ENCODE results near the gene THRB.

The THRB gene

DNA sequence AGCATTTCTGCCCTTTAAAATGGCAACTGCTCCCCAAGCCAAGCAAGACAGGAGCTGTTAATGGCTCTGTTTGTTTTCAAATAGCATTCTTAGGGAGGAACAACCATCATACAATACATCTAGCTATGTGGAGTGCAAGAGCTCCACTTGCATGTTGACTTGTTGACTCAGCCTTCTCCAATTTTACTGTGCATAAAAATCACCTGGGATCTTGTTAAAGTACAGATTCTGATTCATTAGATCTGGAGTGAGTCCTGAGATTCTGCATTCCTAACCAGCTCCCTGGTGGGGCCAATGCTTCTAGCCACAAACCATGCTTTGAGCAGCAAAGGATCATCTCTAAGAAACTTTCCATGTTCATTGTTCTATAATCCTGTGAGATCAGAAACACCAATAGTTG, 171.4 kb downstream of the THRB start:
- Histone ChIP-seq H3K9ac (ENCODE audit: low read depth, low read length) (no peak overlapping the region), H3K36me3 (ENCODE audit: insufficient read depth, low read length) (no peaks in the 10 kb centered on the region), H3K9me3 (ENCODE audit: control insufficient read depth, insufficient read depth, low read length) (peaks cover 4% of the 10 kb centered on the region; the same call in 1 of the 2 replicates), H3K4me1 (ENCODE audit: insufficient read depth, low read length) (peaks cover 2% of the 10 kb centered on the region; the same call in 1 of the 2 replicates)

GRCh38 chr3:24320601-24321000, 174.0 kb downstream of the THRB start:
- no peak overlapping the region for H3K9ac ChIP-seq (ENCODE audit: low read depth, low read length)
- H3K9me3 ChIP-seq (ENCODE audit: control insufficient read depth, insufficient read depth, low read length), result peaks cover 4% of the 10 kb centered on the region; the same call in 1 of the 2 replicates
- H3K36me3 ChIP-seq (ENCODE audit: insufficient read depth, low read length), result no peaks in the 10 kb centered on the region
- H3K4me1 ChIP-seq (ENCODE audit: insufficient read depth, low read length), result peaks cover 2% of the 10 kb centered on the region; the same call in 1 of the 2 replicates

- Histone ChIP-seq H3K36me3 (ENCODE audit: insufficient read depth, low read length) (no peaks in the 10 kb centered on the region), H3K4me1 (ENCODE audit: insufficient read depth, low read length) (peaks cover 2% of the 10 kb centered on the region; the same call in 1 of the 2 replicates), H3K9ac (ENCODE audit: low read depth, low read length) (no peak overlapping the region), H3K9me3 (ENCODE audit: control insufficient read depth, insufficient read depth, low read length) (peaks cover 4% of the 10 kb centered on the region; the same call in 1 of the 2 replicates)
These were observed 175.9 kb downstream of the THRB start for GRCh38 chr3:24318677-24319287.

- Histone ChIP-seq H3K4me1 (ENCODE audit: insufficient read depth, low read length) (no peaks in the 10 kb centered on the region), H3K9me3 (ENCODE audit: control insufficient read depth, insufficient read depth, low read length) (peaks cover 4% of the 10 kb centered on the region; the same call in 1 of the 2 replicates), H3K36me3 (ENCODE audit: insufficient read depth, low read length) (no peaks in the 10 kb centered on the region), H3K9ac (ENCODE audit: low read depth, low read length) (no peak overlapping the region)
These were observed 177.7 kb downstream of the THRB start for GRCh38 chr3:24316887-24317383.

DNA sequence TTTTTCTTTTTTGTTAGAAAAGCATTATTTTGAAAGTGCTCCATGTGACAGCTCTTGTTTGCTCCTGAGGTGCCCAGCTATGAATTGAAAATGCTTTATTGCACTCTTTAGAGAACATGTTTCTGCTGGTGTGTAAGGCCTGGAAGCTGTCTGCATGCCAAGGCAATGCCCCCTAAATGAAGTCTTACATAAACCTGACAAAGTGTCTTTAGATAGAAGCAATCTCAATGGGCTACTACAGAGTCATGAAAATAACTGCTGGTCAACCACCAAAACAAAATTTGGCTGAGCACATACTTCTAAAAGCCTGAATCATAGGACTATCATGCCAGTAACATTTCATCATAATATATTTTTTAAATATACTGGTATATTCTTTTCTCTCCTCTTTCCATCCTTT, 178.7 kb downstream of the THRB start:
- no peaks in the 10 kb centered on the region for H3K36me3 ChIP-seq (ENCODE audit: insufficient read depth, low read length)
- peaks cover 4% of the 10 kb centered on the region; the same call in 1 of the 2 replicates for H3K9me3 ChIP-seq (ENCODE audit: control insufficient read depth, insufficient read depth, low read length)
- no peak overlapping the region for H3K9ac ChIP-seq (ENCODE audit: low read depth, low read length)
- H3K4me1 ChIP-seq (ENCODE audit: insufficient read depth, low read length), result no peaks in the 10 kb centered on the region

DNA sequence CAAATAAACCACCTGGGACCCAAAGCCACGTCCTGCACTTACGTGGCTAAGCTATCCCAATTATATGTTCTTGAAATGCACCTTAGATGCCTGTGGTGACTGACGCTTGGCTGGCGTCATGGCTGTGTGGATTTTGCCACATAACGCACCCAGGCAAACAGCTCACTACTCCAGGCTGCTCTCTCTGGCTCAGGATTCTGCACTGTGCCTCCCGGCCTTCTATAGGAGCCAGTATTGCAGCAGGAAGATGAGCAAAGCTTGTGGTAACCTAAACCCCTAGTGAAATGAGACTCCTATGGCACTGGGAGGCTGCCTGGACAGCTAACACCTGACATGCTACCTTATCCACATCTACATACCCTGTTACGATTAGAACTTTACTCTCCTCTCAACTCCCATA, 179.3 kb downstream of the THRB start:
- Histone ChIP-seq H3K36me3 (ENCODE audit: insufficient read depth, low read length) (no peaks in the 10 kb centered on the region), H3K4me1 (ENCODE audit: insufficient read depth, low read length) (no peaks in the 10 kb centered on the region), H3K9me3 (ENCODE audit: control insufficient read depth, insufficient read depth, low read length) (peaks cover 4% of the 10 kb centered on the region; the same call in 1 of the 2 replicates), H3K9ac (ENCODE audit: low read depth, low read length) (no peak overlapping the region)

DNA sequence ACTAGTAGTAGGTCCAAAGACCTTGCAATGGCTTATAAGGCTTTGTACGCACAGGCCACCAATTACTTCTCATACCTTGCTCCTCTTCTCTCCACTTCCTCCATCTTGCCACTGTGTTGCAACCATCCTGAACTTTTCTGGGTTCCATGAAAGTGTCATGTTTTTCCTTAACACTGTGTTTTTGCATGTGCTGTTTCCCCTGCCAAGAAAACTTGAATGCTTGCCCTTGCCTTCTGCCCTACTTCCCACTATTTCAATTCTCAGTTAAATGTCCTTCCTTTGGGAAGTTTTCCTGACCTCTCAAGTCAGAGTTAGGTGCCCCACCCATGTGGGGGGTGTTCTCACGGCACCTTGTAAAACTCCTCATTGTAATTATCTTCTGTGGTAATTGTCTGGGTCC, 182.8 kb downstream of the THRB start:
- Histone ChIP-seq H3K36me3 (ENCODE audit: insufficient read depth, low read length) (no peaks in the 10 kb centered on the region), H3K4me1 (ENCODE audit: insufficient read depth, low read length) (no peaks in the 10 kb centered on the region), H3K9me3 (ENCODE audit: control insufficient read depth, insufficient read depth, low read length) (no peaks in the 10 kb centered on the region), H3K9ac (ENCODE audit: low read depth, low read length) (no peak overlapping the region)

GRCh38 chr3:24310887-24311286, 183.8 kb downstream of the THRB start:
- Histone ChIP-seq H3K9ac (ENCODE audit: low read depth, low read length) (no peak overlapping the region), H3K4me1 (ENCODE audit: insufficient read depth, low read length) (peaks cover 7% of the 10 kb centered on the region), H3K9me3 (ENCODE audit: control insufficient read depth, insufficient read depth, low read length) (no peaks in the 10 kb centered on the region), H3K36me3 (ENCODE audit: insufficient read depth, low read length) (no peaks in the 10 kb centered on the region)

DNA sequence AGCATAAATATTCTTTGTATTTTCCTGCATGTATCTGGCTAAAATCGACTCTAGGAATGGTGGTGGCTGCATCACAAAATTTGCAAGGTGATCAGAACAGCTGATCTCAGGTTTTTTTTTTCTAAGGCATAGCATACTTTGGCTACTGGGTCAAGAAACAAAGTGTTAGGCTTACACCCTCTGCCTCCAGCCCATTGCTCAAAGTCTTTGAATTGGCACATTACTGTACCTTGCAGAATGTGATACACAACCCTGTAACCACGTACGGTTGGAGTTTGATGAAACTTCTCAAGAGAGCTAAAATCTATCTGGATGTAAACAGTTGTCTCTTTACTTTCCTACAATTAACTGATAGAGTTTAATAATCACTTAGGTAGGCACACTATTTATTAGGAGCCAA, 188.1 kb downstream of the THRB start:
- Histone ChIP-seq H3K9me3 (ENCODE audit: control insufficient read depth, insufficient read depth, low read length) (no peaks in the 10 kb centered on the region), H3K4me1 (ENCODE audit: insufficient read depth, low read length) (peaks cover 9% of the 10 kb centered on the region), H3K36me3 (ENCODE audit: insufficient read depth, low read length) (no peaks in the 10 kb centered on the region), H3K9ac (ENCODE audit: low read depth, low read length) (no peak overlapping the region)

DNA sequence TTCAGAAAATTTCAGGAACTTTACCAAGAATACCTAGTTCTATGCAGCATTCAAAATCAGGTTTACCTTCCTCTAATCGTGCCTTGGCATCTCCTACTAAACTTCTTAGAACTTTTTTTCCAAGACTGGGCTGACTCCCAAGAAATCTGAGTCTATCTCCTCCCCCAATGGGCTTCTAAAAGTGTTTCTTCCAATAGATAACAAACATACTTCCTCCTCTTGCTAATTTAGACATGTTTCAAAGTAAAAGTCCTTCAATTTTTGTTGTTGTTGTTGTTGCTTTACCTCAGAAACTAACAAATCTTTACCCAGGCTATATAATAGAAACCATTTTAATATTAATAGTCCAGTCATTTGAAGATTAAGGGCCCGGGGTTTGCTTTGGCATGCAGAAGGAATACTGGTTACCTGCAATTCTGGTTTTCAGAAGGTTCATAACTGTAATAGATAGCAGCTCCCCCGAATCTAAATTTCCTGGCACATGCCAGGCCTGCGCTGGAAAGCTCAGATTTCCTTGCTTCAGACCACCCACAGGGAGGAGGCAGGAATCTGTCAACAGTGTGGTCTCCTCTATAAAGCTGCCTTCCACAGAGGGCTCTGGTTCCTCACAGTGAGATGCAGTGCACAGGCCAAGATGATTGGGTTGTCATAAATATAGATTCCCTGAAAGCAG, 188.7 kb downstream of the THRB start:
- peaks cover 9% of the 10 kb centered on the region for H3K4me1 ChIP-seq (ENCODE audit: insufficient read depth, low read length)
- H3K9me3 ChIP-seq (ENCODE audit: control insufficient read depth, insufficient read depth, low read length), result no peaks in the 10 kb centered on the region
- H3K36me3 ChIP-seq (ENCODE audit: insufficient read depth, low read length), result no peaks in the 10 kb centered on the region
- no peak overlapping the region for H3K9ac ChIP-seq (ENCODE audit: low read depth, low read length)

- peaks cover 9% of the 10 kb centered on the region for H3K4me1 ChIP-seq (ENCODE audit: insufficient read depth, low read length)
- no peaks in the 10 kb centered on the region for H3K36me3 ChIP-seq (ENCODE audit: insufficient read depth, low read length)
- no peaks in the 10 kb centered on the region for H3K9me3 ChIP-seq (ENCODE audit: control insufficient read depth, insufficient read depth, low read length)
- no peak overlapping the region for H3K9ac ChIP-seq (ENCODE audit: low read depth, low read length)
These were observed 191.4 kb downstream of the THRB start for GRCh38 chr3:24303057-24303754.

DNA sequence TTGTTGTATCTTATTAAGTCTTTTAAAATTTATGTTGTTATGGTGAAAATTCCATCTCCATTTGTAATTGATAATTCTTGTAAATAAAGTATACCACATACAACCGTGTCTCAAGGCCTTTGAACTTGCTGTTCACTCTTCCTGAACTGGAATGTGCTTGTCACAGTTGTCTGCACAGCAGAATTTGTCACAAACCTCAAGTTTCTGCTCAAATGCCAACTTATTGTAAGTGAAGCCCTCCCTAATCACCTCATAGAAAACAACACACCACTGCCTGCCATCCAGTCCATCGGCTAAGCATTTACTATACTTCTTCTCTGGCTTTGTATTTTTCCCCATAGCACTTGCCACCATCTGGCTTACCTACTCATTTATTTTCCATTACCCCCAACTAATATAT, 192.3 kb downstream of the THRB start:
- H3K36me3 ChIP-seq (ENCODE audit: insufficient read depth, low read length), result no peaks in the 10 kb centered on the region
- peaks cover 9% of the 10 kb centered on the region for H3K4me1 ChIP-seq (ENCODE audit: insufficient read depth, low read length)
- no peaks in the 10 kb centered on the region for H3K9me3 ChIP-seq (ENCODE audit: control insufficient read depth, insufficient read depth, low read length)
- H3K9ac ChIP-seq (ENCODE audit: low read depth, low read length), result no peak overlapping the region

GRCh38 chr3:24300949-24301348, 193.7 kb downstream of the THRB start:
- Histone ChIP-seq H3K4me1 (ENCODE audit: insufficient read depth, low read length) (peaks cover 3% of the 10 kb centered on the region), H3K9ac (ENCODE audit: low read depth, low read length) (no peak overlapping the region)

DNA sequence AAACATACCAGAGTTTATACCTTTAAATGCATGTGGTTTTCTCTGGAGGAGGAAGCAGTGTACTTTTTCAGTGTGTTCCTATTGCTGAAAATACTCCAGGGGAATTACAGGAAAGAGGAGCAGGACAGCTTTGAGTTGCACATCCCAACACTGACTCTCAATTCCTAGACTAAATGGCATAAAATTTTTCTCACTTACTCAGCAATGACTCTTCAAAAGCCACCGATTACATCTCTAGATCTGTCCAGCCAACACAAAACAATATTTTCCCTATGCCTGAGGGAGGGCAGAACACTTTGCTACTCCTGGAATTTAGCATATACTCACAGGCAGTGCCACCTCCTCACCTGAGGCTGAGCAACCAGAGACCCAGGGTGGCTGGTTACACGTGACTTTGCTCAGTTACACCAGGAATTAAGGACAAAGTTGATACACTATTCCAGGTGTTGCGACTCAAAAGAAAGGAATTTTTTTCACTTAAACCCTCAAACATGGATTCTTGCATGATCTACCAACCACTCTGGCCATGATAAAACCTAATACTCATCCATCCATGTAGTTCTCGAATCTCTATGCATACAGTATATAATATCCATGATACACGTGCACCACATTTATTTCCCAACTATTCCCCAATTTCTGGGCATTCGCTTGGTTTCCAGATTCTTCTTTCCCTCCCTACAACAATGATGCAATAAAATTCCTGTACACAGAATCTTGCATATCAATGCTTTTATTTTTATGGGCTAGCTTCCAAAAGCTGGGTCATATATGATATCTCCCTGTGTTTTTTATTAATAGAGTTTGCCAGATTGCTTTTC, 194.6 kb downstream of the THRB start:
- no peaks in the 10 kb centered on the region for H3K9me3 ChIP-seq (ENCODE audit: control insufficient read depth, insufficient read depth, low read length)
- H3K4me1 ChIP-seq (ENCODE audit: insufficient read depth, low read length), result no peaks in the 10 kb centered on the region; the same call in 1 of the 2 replicates
- no peak overlapping the region for H3K9ac ChIP-seq (ENCODE audit: low read depth, low read length)
- no peaks in the 10 kb centered on the region for H3K36me3 ChIP-seq (ENCODE audit: insufficient read depth, low read length)

More at GRCh38 chr3:24300949-24301348, 193.7 kb downstream of the THRB start:
- Histone ChIP-seq H3K36me3 (ENCODE audit: insufficient read depth, low read length) (no peaks in the 10 kb centered on the region), H3K9me3 (ENCODE audit: control insufficient read depth, insufficient read depth, low read length) (no peaks in the 10 kb centered on the region)
